SK-N-SH (cell line): Measurements from ENCODE around the gene ACAD10. TPM values are rescaled to one million over a fixed set of nuclear protein-coding genes. Genes with fewer than 3 reads are reported as not detected.

ENCODE experiments used
- CTCF ChIA-PET: fragments of 300-600, 350-600 bp; formaldehyde crosslinking; extraction: SDS; loops from one replicate; lab custom pipeline; 2021; lab: Yijun Ruan, JAX
- POLR2A ChIA-PET: fragments of 350-600 bp; sonication (Branson Sonifier 250); formaldehyde crosslinking; extraction: SDS; loops from one replicate; lab custom pipeline; 2020; ENCODE audit warnings: antibody characterized with exemption, inconsistent platforms; lab: Yijun Ruan, JAX
- DNase-seq: peaks from one replicate; pipeline ENCODE4 v3.0.0; 2012
- H2AFZ ChIP-seq: fragments of 200-600 bp; sonication (generic); 2 replicates; pipeline ENCODE4 v1.8.1; 2016; ENCODE audit warnings: antibody characterized with exemption, mild to moderate bottlenecking, low read depth
- H3F3A ChIP-seq: fragments of 200-600 bp; sonication (generic); replicated peaks from 2 replicates; pipeline ENCODE3; 2016; ENCODE audit warnings: antibody characterized with exemption, mild to moderate bottlenecking; ENCODE audit not compliant: insufficient read depth
- H3K27ac ChIP-seq, 2 experiments: fragments of 200-500 bp in 1 of 2; fragments of 200-600 bp in 1 of 2; sonication (Bioruptor generic) in 1 of 2; sonication (generic), shearing (Covaris generic) in 1 of 2; 2 replicates each; pipeline versions ENCODE4 v1.5.1 to v1.6.1; 2014 to 2016; ENCODE audit warnings: low read depth in 2 of 2, inconsistent platforms in 1 of 2, low read length in 1 of 2, mild to moderate bottlenecking in 1 of 2, mixed read lengths in 1 of 2
- H3K27me3 ChIP-seq: fragments of 200-600 bp; sonication (generic), shearing (Covaris generic); 2 replicates; pipeline ENCODE4 v1.6.1; 2016; ENCODE audit warnings: mixed run types; ENCODE audit not compliant: insufficient read depth
- H3K36me3 ChIP-seq, 2 experiments: fragments of 200-500 bp in 1 of 2; fragments of 200-600 bp in 1 of 2; sonication (Bioruptor generic) in 1 of 2; sonication (generic) in 1 of 2; replicated peaks in 1 of 2; 2 replicates each; pipeline versions ENCODE3 to v1.5.1; 2014 to 2016; ENCODE audit warnings: low read length in 1 of 2, mild to moderate bottlenecking in 1 of 2; ENCODE audit not compliant: insufficient read depth in 2 of 2, control insufficient read depth in 1 of 2
- H3K4me1 ChIP-seq, 2 experiments: fragments of 200-500 bp in 1 of 2; fragments of 200-600 bp in 1 of 2; sonication (Bioruptor generic) in 1 of 2; sonication (generic), shearing (Covaris generic) in 1 of 2; 2 replicates each; pipeline versions ENCODE4 v1.5.1 to v1.6.1; 2014 to 2016; ENCODE audit warnings: low read depth in 1 of 2, low read length in 1 of 2, mixed run types in 1 of 2; ENCODE audit not compliant: insufficient read depth in 2 of 2, control insufficient read depth in 1 of 2
- H3K4me2 ChIP-seq: fragments of 200-600 bp; sonication (generic), shearing (Covaris generic); 2 replicates; pipeline ENCODE4 v1.6.1; 2017; ENCODE audit warnings: mixed run types
- H3K4me3 ChIP-seq, 2 experiments: fragments of 200-500 bp in 1 of 2; fragments of 200-600 bp in 1 of 2; sonication (Bioruptor generic) in 1 of 2; sonication (generic), shearing (Covaris generic) in 1 of 2; 2 replicates each; pipeline versions ENCODE4 v1.5.1 to v1.8.1; 2014 to 2016; ENCODE audit warnings: low read depth in 2 of 2, inconsistent platforms in 1 of 2, low read length in 1 of 2, mild to moderate bottlenecking in 1 of 2, mixed read lengths in 1 of 2, moderate library complexity in 1 of 2
- H3K79me2 ChIP-seq: fragments of 200-600 bp; sonication (generic); 2 replicates; pipeline ENCODE4 v1.8.1; 2017; ENCODE audit warnings: mild to moderate bottlenecking; ENCODE audit not compliant: insufficient read depth
- H3K9ac ChIP-seq: fragments of 200-600 bp; sonication (generic); 2 replicates; pipeline ENCODE4 v1.6.1; 2017; ENCODE audit warnings: mixed run types
- H3K9me2 ChIP-seq: fragments of 200-600 bp; sonication (generic); 2 replicates; pipeline ENCODE4 v1.6.1; 2017; ENCODE audit warnings: mixed run types
- H3K9me3 ChIP-seq: fragments of 200-600 bp; sonication (generic); 2 replicates; pipeline ENCODE4 v1.6.1; 2017; ENCODE audit warnings: mixed run types, mild to moderate bottlenecking, moderate library complexity
- H4K20me1 ChIP-seq: fragments of 200-600 bp; sonication (generic); 2 replicates; pipeline ENCODE4 v1.6.1; 2017; ENCODE audit warnings: mild to moderate bottlenecking, mixed run types; ENCODE audit not compliant: insufficient read depth
- CHD2 ChIP-seq: fragments of 150-350 bp; IDR thresholded peaks from 2 replicates; pipeline ENCODE4 v1.6.1; 2018; ENCODE audit warnings: low read length; ENCODE audit not compliant: partially characterized antibody
- EP300 ChIP-seq, 2 experiments: IDR thresholded peaks; 2 replicates each; pipeline versions ENCODE4 v1.4.0 to v1.6.1; 2012; ENCODE audit warnings: borderline replicate concordance in 1 of 2, low read depth in 1 of 2, low read length in 1 of 2
- EZH2phosphoT487 ChIP-seq: fragments of 200-600 bp; sonication (generic); IDR thresholded peaks from 2 replicates; pipeline ENCODE4 v1.6.1; 2017; ENCODE audit warnings: low read depth, mixed run types, mild to moderate bottlenecking, antibody characterized with exemption, moderate library complexity, borderline replicate concordance
- FOXM1 ChIP-seq: IDR thresholded peaks from 2 replicates; pipeline ENCODE4 v1.4.0; 2012; ENCODE audit warnings: low read depth, mild to moderate bottlenecking
- JUND ChIP-seq: IDR thresholded peaks from 2 replicates; pipeline ENCODE4 v1.4.0; 2012
- MEF2A ChIP-seq: IDR thresholded peaks from 2 replicates; pipeline ENCODE4 v1.4.0; 2012; ENCODE audit warnings: low read depth, borderline replicate concordance
- MXI1 ChIP-seq: IDR thresholded peaks from 2 replicates; pipeline ENCODE4 v1.6.1; 2012; ENCODE audit warnings: mild to moderate bottlenecking, low read depth, low read length, improper control_type of control experiment
- NRF1 ChIP-seq: IDR thresholded peaks from 2 replicates; pipeline ENCODE4 v1.6.1; 2012; ENCODE audit warnings: low read depth, mild to moderate bottlenecking, low read length
- POLR2AphosphoS5 ChIP-seq: IDR thresholded peaks from 2 replicates; pipeline ENCODE4 v1.6.1; 2012; ENCODE audit warnings: low read depth, low read length
- RCOR1 ChIP-seq: fragments of 150-350 bp; IDR thresholded peaks from 2 replicates; pipeline ENCODE4 v1.6.1; 2017; ENCODE audit warnings: antibody characterized with exemption, low read length
- SIN3A ChIP-seq: IDR thresholded peaks from 2 replicates; pipeline ENCODE4 v1.6.1; 2012; ENCODE audit warnings: low read depth, mild to moderate bottlenecking, low read length, moderate library complexity, borderline replicate concordance
- SMC3 ChIP-seq: IDR thresholded peaks from 2 replicates; pipeline ENCODE4 v1.6.1; 2012; ENCODE audit warnings: low read depth, low read length, improper control_type of control experiment
- WGBS: methylation state at CpG from one replicate; pipeline ENCODE4 v1.1.6; 2017; ENCODE audit warnings: low lambda C conversion rate; 5-methylcytosine and 5-hydroxymethylcytosine counted together
- polyA plus RNA-seq, 3 experiments: library from polyadenylated mRNA; depleted of rRNA; stranded (reverse); fragments of >200 nt; gene quantifications; 2 replicates each; pipeline ENCODE4 v1.2.3, GENCODE V29; 2012
- TF ChIP-seq, protein P1 (sequence below): fragments of 150-350 bp; IDR thresholded peaks from 2 replicates; pipeline ENCODE4 v1.6.1; 2017; ENCODE audit warnings: antibody characterized with exemption, low read length, low read depth, borderline replicate concordance
- TF ChIP-seq, protein P2 (sequence below): IDR thresholded peaks from 2 replicates; pipeline ENCODE4 v1.4.0; 2012; ENCODE audit warnings: low read depth
- TF ChIP-seq, protein P3 (sequence below): IDR thresholded peaks from 2 replicates; pipeline ENCODE4 v1.4.0; 2012; ENCODE audit warnings: low read depth, borderline replicate concordance

The ACAD10 gene
- polyA plus RNA-seq, 1 of the 3 experiments (the other 2 are of a cell fraction): 24.6 TPM

DNA sequence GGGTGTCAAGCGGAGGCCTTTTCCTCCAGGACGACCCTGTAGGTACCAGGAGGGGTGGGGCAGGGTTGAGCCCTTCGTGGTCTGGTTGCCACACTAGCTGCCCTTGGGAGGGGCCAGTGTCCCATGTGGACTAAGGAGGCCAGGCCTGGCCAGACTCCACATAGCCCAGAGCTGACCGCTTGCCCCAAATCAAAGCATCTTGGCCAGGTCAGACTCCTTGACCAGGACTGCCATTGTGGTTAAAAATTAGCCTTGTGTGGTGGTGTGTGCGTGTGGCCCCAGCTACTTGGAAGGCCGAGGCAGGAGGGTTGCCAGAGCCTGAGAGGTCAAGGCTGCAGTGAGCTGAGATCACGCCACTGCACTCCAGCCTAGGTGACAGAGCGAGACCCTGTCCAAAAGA, 105.7 kb downstream of the ACAD10 start:
- no peak for DNase-seq
- Histone ChIP-seq H3K79me2 (no peaks in the 10 kb centered on the region), H4K20me1 (no peaks in the 10 kb centered on the region), H3K4me3 (no peak overlapping the region), H3F3A (no peaks in the 10 kb centered on the region), H2AFZ (no peak overlapping the region), H3K27me3 (no peaks in the 10 kb centered on the region), H3K4me2 (no peak overlapping the region), H3K9me3 (no peaks in the 10 kb centered on the region), H3K27ac (no peak overlapping the region), H3K36me3 (peaks cover 8 to 12% of the 10 kb centered on the region in 2 experiments), H3K9ac (no peak overlapping the region), H3K4me1 (no peaks in the 10 kb centered on the region), H3K9me2 (no peaks in the 10 kb centered on the region)
- CTCF ChIA-PET: interaction anchor here (1.6 to 2.4 kb wide), 2 partner anchors 38 to 395 kb away, joined by 5 to 8 read pairs; no protein-coding TSS in a partner anchor
- WGBS: 98% methylated on average over 4 of the region's 8 CpGs
- POLR2A ChIA-PET: no interaction called here
- TF ChIP-seq, protein P1, sequence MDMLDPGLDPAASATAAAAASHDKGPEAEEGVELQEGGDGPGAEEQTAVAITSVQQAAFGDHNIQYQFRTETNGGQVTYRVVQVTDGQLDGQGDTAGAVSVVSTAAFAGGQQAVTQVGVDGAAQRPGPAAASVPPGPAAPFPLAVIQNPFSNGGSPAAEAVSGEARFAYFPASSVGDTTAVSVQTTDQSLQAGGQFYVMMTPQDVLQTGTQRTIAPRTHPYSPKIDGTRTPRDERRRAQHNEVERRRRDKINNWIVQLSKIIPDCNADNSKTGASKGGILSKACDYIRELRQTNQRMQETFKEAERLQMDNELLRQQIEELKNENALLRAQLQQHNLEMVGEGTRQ: no peak
- TF ChIP-seq MXI1 (no peak), SIN3A (no peak), RCOR1 (no peak), EZH2phosphoT487 (no peak), SMC3 (no peak), FOXM1 (no peak), NRF1 (no peak)
- TF ChIP-seq, protein P2, sequence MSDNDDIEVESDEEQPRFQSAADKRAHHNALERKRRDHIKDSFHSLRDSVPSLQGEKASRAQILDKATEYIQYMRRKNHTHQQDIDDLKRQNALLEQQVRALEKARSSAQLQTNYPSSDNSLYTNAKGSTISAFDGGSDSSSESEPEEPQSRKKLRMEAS: no peak

DNA sequence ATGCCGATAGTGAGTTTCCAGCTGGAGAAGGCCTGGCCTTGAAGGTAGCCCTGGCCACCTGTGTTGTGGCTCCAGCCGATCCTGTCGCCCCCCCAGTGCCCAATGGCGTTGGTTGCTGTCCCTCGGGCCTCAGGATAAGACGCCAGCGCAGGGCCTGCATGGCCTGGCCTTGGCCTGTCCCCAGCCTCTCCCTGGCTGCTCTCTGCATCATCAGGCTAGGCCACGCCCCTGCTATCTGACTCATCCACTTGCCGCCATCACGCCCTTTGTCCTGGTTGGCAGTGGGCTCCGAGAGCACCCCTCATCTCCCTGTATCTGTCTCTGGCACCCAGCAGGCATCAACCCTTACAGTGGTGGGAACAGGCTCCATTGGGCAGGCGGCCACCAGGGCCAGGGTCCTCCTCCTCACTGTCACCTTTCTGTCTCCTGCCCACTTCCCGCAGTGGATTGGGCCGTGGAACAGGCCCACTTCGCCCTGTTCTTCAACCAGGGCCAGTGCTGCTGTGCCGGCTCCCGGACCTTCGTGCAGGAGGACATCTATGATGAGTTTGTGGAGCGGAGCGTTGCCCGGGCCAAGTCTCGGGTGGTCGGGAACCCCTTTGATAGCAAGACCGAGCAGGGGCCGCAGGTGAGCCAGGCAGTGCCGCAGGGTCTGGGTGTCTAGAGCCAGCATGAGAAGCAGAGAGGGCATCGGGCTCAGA, 106.5 kb downstream of the ACAD10 start:
- Histone ChIP-seq H3K79me2 (no peaks in the 10 kb centered on the region), H3K27me3 (no peaks in the 10 kb centered on the region), H2AFZ (no peak overlapping the region), H3K4me2 (no peak overlapping the region), H3K27ac (no peak overlapping the region), H4K20me1 (no peaks in the 10 kb centered on the region), H3K4me3 (no peak overlapping the region), H3K9me2 (no peaks in the 10 kb centered on the region), H3K4me1 (no peaks in the 10 kb centered on the region), H3K36me3 (peaks cover 6 to 12% of the 10 kb centered on the region in 2 experiments), H3K9me3 (no peaks in the 10 kb centered on the region), H3K9ac (no peak overlapping the region), H3F3A (no peaks in the 10 kb centered on the region)
- DNase-seq: no peak
- CTCF ChIA-PET: interaction anchor here (0.8 to 2.4 kb wide), 3 partner anchors 11 to 39 kb away, joined by 3 to 8 read pairs (median 3); no protein-coding TSS in a partner anchor
- POLR2A ChIA-PET: interaction anchor here (0.5 kb wide), 1 partner anchor 39 kb away, joined by 5 read pairs; no protein-coding TSS in a partner anchor
- 91% methylated on average over 16 of the region's 27 CpGs for WGBS
- TF ChIP-seq EP300 (IDR thresholded peaks at IDR 0.05; ENCODE audit: borderline replicate concordance in 1 of 2, low read depth in 1 of 2, low read length in 1 of 2) (no peak), SMC3 (no peak), MEF2A (no peak), CHD2 (no peak), JUND (no peak), POLR2AphosphoS5 (no peak), NRF1 (no peak), MXI1 (no peak)
- TF ChIP-seq, protein P3, sequence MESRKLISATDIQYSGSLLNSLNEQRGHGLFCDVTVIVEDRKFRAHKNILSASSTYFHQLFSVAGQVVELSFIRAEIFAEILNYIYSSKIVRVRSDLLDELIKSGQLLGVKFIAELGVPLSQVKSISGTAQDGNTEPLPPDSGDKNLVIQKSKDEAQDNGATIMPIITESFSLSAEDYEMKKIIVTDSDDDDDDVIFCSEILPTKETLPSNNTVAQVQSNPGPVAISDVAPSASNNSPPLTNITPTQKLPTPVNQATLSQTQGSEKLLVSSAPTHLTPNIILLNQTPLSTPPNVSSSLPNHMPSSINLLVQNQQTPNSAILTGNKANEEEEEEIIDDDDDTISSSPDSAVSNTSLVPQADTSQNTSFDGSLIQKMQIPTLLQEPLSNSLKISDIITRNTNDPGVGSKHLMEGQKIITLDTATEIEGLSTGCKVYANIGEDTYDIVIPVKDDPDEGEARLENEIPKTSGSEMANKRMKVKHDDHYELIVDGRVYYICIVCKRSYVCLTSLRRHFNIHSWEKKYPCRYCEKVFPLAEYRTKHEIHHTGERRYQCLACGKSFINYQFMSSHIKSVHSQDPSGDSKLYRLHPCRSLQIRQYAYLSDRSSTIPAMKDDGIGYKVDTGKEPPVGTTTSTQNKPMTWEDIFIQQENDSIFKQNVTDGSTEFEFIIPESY: no peak
